ENCODE measurements around the gene ZNRD2. TPM values are rescaled to one million over a fixed set of nuclear protein-coding genes. Genes with fewer than 3 reads are reported as not detected.
A peak's percentile ranks its signal among the peaks of the same experiment; 100 is the strongest.

ZNRD2 gene
- total RNA-seq, 1 experiment from 2014 or later = 31.7 TPM

- Histone ChIP-seq H3K4me2 (ENCODE audit: low read depth, low read length, poor library complexity, severe bottlenecking) (peak overlapping the region; percentile 95), H2AFZ (ENCODE audit: low read length) (peak overlapping the region; percentile 95; the same call in 1 of the 2 replicates)
Observed at GRCh38 chr11:65541093-65541982, 28.9 kb upstream of the ZNRD2 start.

DNA sequence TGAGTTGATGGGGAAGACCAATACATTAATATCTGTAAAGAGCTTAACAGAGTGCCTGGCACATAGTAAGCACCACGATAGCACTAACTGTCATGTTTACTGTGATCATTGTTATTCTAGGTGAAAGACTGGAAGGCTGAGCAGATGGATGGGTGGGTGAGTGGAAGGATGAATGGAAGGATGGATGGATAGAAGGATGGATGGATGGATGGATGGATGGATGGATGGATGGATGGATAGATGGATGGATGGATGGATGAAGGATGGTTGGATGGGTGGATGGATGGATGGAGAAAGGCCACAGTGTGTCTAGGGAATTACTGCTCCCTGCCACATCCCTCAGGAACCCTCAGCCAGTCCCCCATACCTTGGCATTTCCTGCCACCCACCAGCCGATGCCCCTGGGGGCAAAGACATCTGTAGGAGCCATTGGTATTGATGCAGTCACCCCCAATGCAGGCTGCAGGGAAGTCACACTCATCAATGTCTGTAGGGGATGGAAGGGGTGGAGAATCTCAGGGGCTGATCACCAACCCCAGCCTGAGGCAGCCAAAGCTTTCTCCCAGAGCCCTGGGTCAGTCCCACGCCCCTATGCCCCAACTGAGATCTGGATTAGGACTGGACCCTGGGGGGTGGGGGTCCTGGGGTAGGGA, 27.4 kb upstream of the ZNRD2 start:
- no peak overlapping the region for H3K4me2 ChIP-seq (ENCODE audit: low read depth, low read length, poor library complexity, severe bottlenecking)
- no peaks in the 10 kb centered on the region for H3K9me3 ChIP-seq (ENCODE audit: low read length)
- no peaks in the 10 kb centered on the region for H3K79me2 ChIP-seq (ENCODE audit: low read length)
- no peak overlapping the region for H3K9ac ChIP-seq (ENCODE audit: low read length)
- no peak overlapping the region for H3K27ac ChIP-seq (ENCODE audit: low read length)
- H3K4me3 ChIP-seq (ENCODE audit: low read length) = no peak overlapping the region
- H3K36me3 ChIP-seq (ENCODE audit: insufficient read depth, low read length) = no peaks in the 10 kb centered on the region
- DNase-seq = no peak
- no peaks in the 10 kb centered on the region for H3K27me3 ChIP-seq (ENCODE audit: low read length)
- H4K20me1 ChIP-seq (ENCODE audit: insufficient read depth, low read depth, low read length) = no peaks in the 10 kb centered on the region
- H3K9me2 ChIP-seq (replicated peaks; ENCODE audit: insufficient read depth, low read length) = no peaks in the 10 kb centered on the region
- H3K4me1 ChIP-seq (ENCODE audit: low read length) = peaks cover 35% of the 10 kb centered on the region
- H2AFZ ChIP-seq (ENCODE audit: low read length) = no peak overlapping the region

More at GRCh38 chr11:65541093-65541982, 28.9 kb upstream of the ZNRD2 start:
- Histone ChIP-seq H3K4me3 (ENCODE audit: low read length) (peak overlapping the region; percentile 85), H3K9me2 (replicated peaks; ENCODE audit: insufficient read depth, low read length) (no peaks in the 10 kb centered on the region), H3K27me3 (ENCODE audit: low read length) (no peaks in the 10 kb centered on the region), H3K4me1 (ENCODE audit: low read length) (peaks cover 29% of the 10 kb centered on the region), H3K9ac (ENCODE audit: low read length) (peak overlapping the region; percentile 70), H3K27ac (ENCODE audit: low read length) (no peak overlapping the region), H3K9me3 (ENCODE audit: low read length) (no peaks in the 10 kb centered on the region), H3K36me3 (ENCODE audit: insufficient read depth, low read length) (no peaks in the 10 kb centered on the region), H3K79me2 (ENCODE audit: low read length) (no peaks in the 10 kb centered on the region), H4K20me1 (ENCODE audit: insufficient read depth, low read depth, low read length) (no peaks in the 10 kb centered on the region)
- DNase-seq = no peak

GRCh38 chr11:65545853-65546216, 24.4 kb upstream of the ZNRD2 start:
- Histone ChIP-seq H4K20me1 (ENCODE audit: insufficient read depth, low read depth, low read length) (no peaks in the 10 kb centered on the region), H3K27ac (ENCODE audit: low read length) (no peak overlapping the region), H3K9me3 (ENCODE audit: low read length) (no peaks in the 10 kb centered on the region), H3K4me3 (ENCODE audit: low read length) (peak overlapping the region; percentile 65; the same call in 1 of the 2 replicates), H3K9me2 (replicated peaks; ENCODE audit: insufficient read depth, low read length) (no peaks in the 10 kb centered on the region), H3K79me2 (ENCODE audit: low read length) (no peaks in the 10 kb centered on the region), H3K9ac (ENCODE audit: low read length) (peak overlapping the region; percentile 48), H3K27me3 (ENCODE audit: low read length) (no peaks in the 10 kb centered on the region), H2AFZ (ENCODE audit: low read length) (no peak overlapping the region), H3K4me1 (ENCODE audit: low read length) (peaks cover 21% of the 10 kb centered on the region), H3K36me3 (ENCODE audit: insufficient read depth, low read length) (no peaks in the 10 kb centered on the region), H3K4me2 (ENCODE audit: low read depth, low read length, poor library complexity, severe bottlenecking) (peak overlapping the region; percentile 66)
- no peak for DNase-seq

DNA sequence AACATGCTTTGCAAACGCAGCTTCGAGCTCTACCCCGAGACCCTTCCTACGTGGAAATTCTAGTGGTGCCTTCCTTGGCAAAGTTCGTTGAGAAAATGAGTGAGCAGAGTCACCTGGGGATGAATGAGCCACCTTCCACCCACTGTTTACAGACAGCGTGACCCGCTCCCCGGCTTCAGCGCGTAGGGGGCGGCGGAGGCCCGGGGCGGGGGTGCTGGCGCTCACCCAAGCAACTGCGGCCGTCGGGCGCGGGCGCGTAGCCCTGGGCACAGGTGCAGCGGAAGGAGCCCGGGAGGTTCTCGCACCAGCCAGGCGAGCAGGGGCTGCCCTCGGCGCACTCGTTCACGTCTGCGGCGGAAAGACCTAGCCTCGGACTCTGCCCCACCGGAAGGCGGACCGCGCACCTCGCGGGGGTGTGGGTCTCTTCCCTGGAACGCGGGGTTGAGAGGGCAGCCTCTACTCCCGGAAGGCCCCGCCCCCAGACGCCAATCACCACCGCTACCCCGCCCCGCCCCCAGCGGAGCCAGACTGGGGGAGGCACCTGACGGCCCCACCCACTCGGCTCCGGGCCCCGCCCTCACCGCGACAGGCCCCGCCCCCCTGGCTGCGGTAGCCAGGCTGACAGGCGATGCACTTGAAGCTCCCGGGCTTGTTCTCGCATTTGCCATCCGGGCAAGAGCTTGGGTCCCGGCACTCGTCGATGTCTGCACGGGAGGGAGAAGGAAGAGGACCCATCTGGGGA, 23.9 kb upstream of the ZNRD2 start:
- H3K9ac ChIP-seq (ENCODE audit: low read length) = peak overlapping the region; percentile 51
- H3K4me2 ChIP-seq (ENCODE audit: low read depth, low read length, poor library complexity, severe bottlenecking) = peak overlapping the region; percentile 66
- H3K27ac ChIP-seq (ENCODE audit: low read length) = no peak overlapping the region
- H2AFZ ChIP-seq (ENCODE audit: low read length) = peak overlapping the region; percentile 38; the same call in 1 of the 2 replicates
- peak overlapping the region; percentile 65 for H3K4me3 ChIP-seq (ENCODE audit: low read length)
- H3K4me1 ChIP-seq (ENCODE audit: low read length) = peaks cover 21% of the 10 kb centered on the region
- H3K9me2 ChIP-seq (replicated peaks; ENCODE audit: insufficient read depth, low read length) = no peaks in the 10 kb centered on the region
- no peaks in the 10 kb centered on the region for H3K27me3 ChIP-seq (ENCODE audit: low read length)
- H4K20me1 ChIP-seq (ENCODE audit: insufficient read depth, low read depth, low read length) = no peaks in the 10 kb centered on the region
- H3K9me3 ChIP-seq (ENCODE audit: low read length) = no peaks in the 10 kb centered on the region
- no peaks in the 10 kb centered on the region for H3K36me3 ChIP-seq (ENCODE audit: insufficient read depth, low read length)
- DNase-seq = peak; percentile 93
- no peaks in the 10 kb centered on the region for H3K79me2 ChIP-seq (ENCODE audit: low read length)

GRCh38 chr11:65547446-65548125, 22.7 kb upstream of the ZNRD2 start:
- Histone ChIP-seq H3K4me2 (ENCODE audit: low read depth, low read length, poor library complexity, severe bottlenecking) (no peak overlapping the region), H2AFZ (ENCODE audit: low read length) (no peak overlapping the region), H3K4me1 (ENCODE audit: low read length) (peaks cover 23% of the 10 kb centered on the region), H3K79me2 (ENCODE audit: low read length) (no peaks in the 10 kb centered on the region), H3K36me3 (ENCODE audit: insufficient read depth, low read length) (no peaks in the 10 kb centered on the region), H3K9ac (ENCODE audit: low read length) (no peak overlapping the region), H4K20me1 (ENCODE audit: insufficient read depth, low read depth, low read length) (no peaks in the 10 kb centered on the region), H3K27me3 (ENCODE audit: low read length) (no peaks in the 10 kb centered on the region), H3K9me2 (replicated peaks; ENCODE audit: insufficient read depth, low read length) (no peaks in the 10 kb centered on the region), H3K4me3 (ENCODE audit: low read length) (no peak overlapping the region), H3K27ac (ENCODE audit: low read length) (no peak overlapping the region), H3K9me3 (ENCODE audit: low read length) (no peaks in the 10 kb centered on the region)
- no peak for DNase-seq

DNA sequence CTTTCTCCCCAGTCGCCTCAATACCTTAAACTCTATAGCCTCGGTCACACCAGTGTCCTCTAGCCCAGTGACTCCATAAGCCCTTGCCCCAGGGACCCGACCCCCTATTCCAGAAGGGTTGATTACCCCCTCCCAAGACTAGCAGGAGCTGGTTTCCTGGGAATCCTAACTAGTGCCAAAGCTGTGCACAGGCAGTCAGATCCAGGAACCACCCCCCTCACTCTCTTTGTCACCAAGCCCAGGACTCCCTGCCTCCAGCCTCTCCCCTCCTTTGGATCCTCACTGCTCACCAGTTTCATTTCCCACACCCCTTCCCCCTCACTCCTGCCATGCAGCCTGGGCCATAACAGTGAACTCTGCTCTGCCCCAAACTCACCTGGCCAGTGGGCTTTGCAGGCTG, 21.9 kb upstream of the ZNRD2 start:
- H3K27me3 ChIP-seq (ENCODE audit: low read length) = no peaks in the 10 kb centered on the region
- H3K4me2 ChIP-seq (ENCODE audit: low read depth, low read length, poor library complexity, severe bottlenecking) = no peak overlapping the region
- H3K36me3 ChIP-seq (ENCODE audit: insufficient read depth, low read length) = no peaks in the 10 kb centered on the region
- no peak overlapping the region for H3K4me3 ChIP-seq (ENCODE audit: low read length)
- H2AFZ ChIP-seq (ENCODE audit: low read length) = no peak overlapping the region
- H3K9me3 ChIP-seq (ENCODE audit: low read length) = no peaks in the 10 kb centered on the region
- H3K9ac ChIP-seq (ENCODE audit: low read length) = no peak overlapping the region
- DNase-seq = no peak
- no peak overlapping the region for H3K27ac ChIP-seq (ENCODE audit: low read length)
- peaks cover 23% of the 10 kb centered on the region for H3K4me1 ChIP-seq (ENCODE audit: low read length)
- no peaks in the 10 kb centered on the region for H3K79me2 ChIP-seq (ENCODE audit: low read length)
- no peaks in the 10 kb centered on the region for H3K9me2 ChIP-seq (replicated peaks; ENCODE audit: insufficient read depth, low read length)
- no peaks in the 10 kb centered on the region for H4K20me1 ChIP-seq (ENCODE audit: insufficient read depth, low read depth, low read length)

DNA sequence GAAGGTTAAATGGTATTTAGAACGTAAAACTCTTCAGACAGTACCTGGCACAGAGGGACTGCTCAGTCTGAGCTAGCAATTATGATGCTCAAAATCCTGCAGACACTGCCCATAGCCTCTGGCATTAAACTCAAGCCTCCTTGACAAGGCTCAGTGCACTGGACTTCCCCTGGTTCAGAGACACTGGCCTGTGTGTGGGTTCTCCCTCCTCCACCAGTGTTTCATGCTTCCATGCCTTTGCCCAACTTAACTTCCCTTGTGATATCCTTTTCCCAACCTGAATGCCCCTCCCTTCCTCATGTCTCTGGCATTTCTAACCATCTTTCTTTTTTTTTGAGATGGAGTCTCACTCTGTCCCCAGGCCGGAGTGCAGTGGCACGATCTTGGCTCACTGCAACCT, 21.2 kb upstream of the ZNRD2 start:
- H3K4me1 ChIP-seq (ENCODE audit: low read length) = peaks cover 23% of the 10 kb centered on the region
- H3K79me2 ChIP-seq (ENCODE audit: low read length) = no peaks in the 10 kb centered on the region
- no peak overlapping the region for H3K27ac ChIP-seq (ENCODE audit: low read length)

More for the DNA sequence above, 21.2 kb upstream of the ZNRD2 start:
- no peak overlapping the region for H3K4me2 ChIP-seq (ENCODE audit: low read depth, low read length, poor library complexity, severe bottlenecking)
- no peak overlapping the region for H2AFZ ChIP-seq (ENCODE audit: low read length)
- DNase-seq = no peak
- no peaks in the 10 kb centered on the region for H4K20me1 ChIP-seq (ENCODE audit: insufficient read depth, low read depth, low read length)
- H3K9me2 ChIP-seq (replicated peaks; ENCODE audit: insufficient read depth, low read length) = no peaks in the 10 kb centered on the region
- H3K27me3 ChIP-seq (ENCODE audit: low read length) = no peaks in the 10 kb centered on the region
- no peaks in the 10 kb centered on the region for H3K36me3 ChIP-seq (ENCODE audit: insufficient read depth, low read length)
- H3K9me3 ChIP-seq (ENCODE audit: low read length) = no peaks in the 10 kb centered on the region
- no peak overlapping the region for H3K4me3 ChIP-seq (ENCODE audit: low read length)
- H3K9ac ChIP-seq (ENCODE audit: low read length) = no peak overlapping the region

Data from Karpas-422 (cell line).